HG02763 (cell line): ENCODE results near the gene KDM4C.
A peak's percentile ranks its signal among the peaks of the same experiment; 100 is the strongest.

ENCODE experiments used
- ATAC-seq: cut with Tn5 transposase; IDR thresholded peaks from one replicate; pipeline ENCODE4 v1.9.1; 2021; ENCODE audit warnings: mild to moderate bottlenecking, moderate library complexity; ENCODE audit not compliant: unreplicated experiment

The KDM4C gene

GRCh38 chr9:7086389-7086788 is 328.6 kb downstream of the KDM4C start:
- ATAC-seq, result no peak

GRCh38 chr9:7088611-7089010 is 330.8 kb downstream of the KDM4C start:
- no peak for ATAC-seq

GRCh38 chr9:7089406-7090193 is 331.8 kb downstream of the KDM4C start:
- ATAC-seq, result no peak

GRCh38 chr9:7093040-7093439 is 335.3 kb downstream of the KDM4C start:
- no peak for ATAC-seq

GRCh38 chr9:7094052-7094451 is 336.3 kb downstream of the KDM4C start:
- no peak for ATAC-seq

- no peak for ATAC-seq
These were observed 336.8 kb downstream of the KDM4C start for GRCh38 chr9:7094576-7094975.

- ATAC-seq, result peak; percentile 48
These were observed 337.3 kb downstream of the KDM4C start for GRCh38 chr9:7095058-7095457.

- no peak for ATAC-seq
These were observed 339.4 kb downstream of the KDM4C start for GRCh38 chr9:7097040-7097715.

GRCh38 chr9:7097785-7098752 is 340.3 kb downstream of the KDM4C start:
- ATAC-seq, result no peak

- ATAC-seq, result no peak
These were observed 345.6 kb downstream of the KDM4C start for GRCh38 chr9:7103367-7103766.

GRCh38 chr9:7103771-7104170 is 346.0 kb downstream of the KDM4C start:
- no peak for ATAC-seq

- ATAC-seq, result no peak
These were observed 346.9 kb downstream of the KDM4C start for GRCh38 chr9:7104625-7105024.

- no peak for ATAC-seq
These were observed 347.3 kb downstream of the KDM4C start for GRCh38 chr9:7105095-7105494.

GRCh38 chr9:7108936-7109335 is 351.2 kb downstream of the KDM4C start:
- no peak for ATAC-seq

- ATAC-seq, result no peak
These were observed 353.6 kb downstream of the KDM4C start for GRCh38 chr9:7111413-7111812.

GRCh38 chr9:7115606-7116005 is 357.8 kb downstream of the KDM4C start:
- ATAC-seq, result no peak

- peak; percentile 65 for ATAC-seq
These were observed 360.1 kb downstream of the KDM4C start for GRCh38 chr9:7117676-7118561.

- ATAC-seq, result peak; percentile 54
These were observed 360.9 kb downstream of the KDM4C start for GRCh38 chr9:7118633-7119032.

- ATAC-seq, result no peak
These were observed 361.8 kb downstream of the KDM4C start for GRCh38 chr9:7119612-7120011.

- ATAC-seq, result no peak
These were observed 363.3 kb downstream of the KDM4C start for GRCh38 chr9:7121055-7121454.
